GM19099 (cell line): Measurements from ENCODE around the gene TSPY4.
"Not testable (repeated sequence)": the region's sequence is repeated elsewhere in the genome, so short reads cannot be mapped to it uniquely, and the experiment has no call there.

Source experiments
- POLR2A ChIP-seq: IDR thresholded peaks from 3 replicates; pipeline ENCODE4 v1.6.1; 2011; ENCODE audit warnings: low read depth; ENCODE audit not compliant: insufficient read length; ENCODE audit errors: extremely low read depth

The TSPY4 gene, protein sequence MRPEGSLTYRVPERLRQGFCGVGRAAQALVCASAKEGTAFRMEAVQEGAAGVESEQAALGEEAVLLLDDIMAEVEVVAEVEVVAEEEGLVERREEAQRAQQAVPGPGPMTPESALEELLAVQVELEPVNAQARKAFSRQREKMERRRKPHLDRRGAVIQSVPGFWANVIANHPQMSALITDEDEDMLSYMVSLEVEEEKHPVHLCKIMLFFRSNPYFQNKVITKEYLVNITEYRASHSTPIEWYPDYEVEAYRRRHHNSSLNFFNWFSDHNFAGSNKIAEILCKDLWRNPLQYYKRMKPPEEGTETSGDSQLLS

GRCh38 chrY:9337164-9337563 lies at the start of gene TSPY4:
Gene TSPY4 (plus strand): TSS chrY:9337464. CDS start chrY:9337510, 46 bp downstream.
- not testable (repeated sequence) for TF ChIP-seq POLR2A

DNA sequence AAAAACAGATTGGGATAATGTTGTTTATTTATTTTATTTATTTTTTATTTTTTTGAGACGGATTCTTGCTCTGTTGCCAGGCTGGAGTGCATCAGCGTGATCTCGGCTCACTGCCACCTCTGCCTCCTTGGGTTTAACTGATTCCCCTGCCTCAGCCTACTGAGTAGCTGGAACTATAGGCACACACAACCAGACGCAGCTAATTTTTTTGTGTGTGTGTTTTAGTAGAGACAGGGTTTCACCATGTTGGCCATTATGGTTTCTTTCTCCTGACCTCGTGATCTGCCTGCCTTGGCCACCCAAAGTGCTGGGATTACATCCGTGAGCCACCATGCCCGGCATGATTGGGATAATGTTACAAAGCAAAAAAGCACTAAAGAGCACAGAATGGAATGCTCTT lies 16.3 kb upstream of the TSPY4 start:
- no peak for TF ChIP-seq POLR2A

DNA sequence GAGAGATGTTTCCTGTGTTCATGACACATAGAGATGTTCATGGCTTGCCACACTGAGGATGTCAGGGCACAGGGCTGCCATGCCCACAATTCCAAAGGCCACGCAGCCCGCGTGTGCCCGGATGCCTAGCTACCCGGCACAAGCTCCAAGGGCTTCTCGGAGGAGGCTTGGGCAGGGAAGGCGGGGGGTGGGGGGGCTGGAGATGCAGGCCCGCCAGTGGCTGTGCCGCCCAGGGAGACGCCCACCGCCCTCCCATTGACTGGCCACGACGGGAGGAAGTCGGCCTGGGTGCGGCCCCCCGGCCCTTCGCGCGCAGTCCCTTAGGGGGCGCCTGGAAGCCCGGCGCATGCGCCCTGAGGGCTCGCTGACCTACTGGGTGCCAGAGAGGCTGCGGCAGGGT lies 20.2 kb downstream of the TSPY4 start, which contains the start of gene TSPY8:
Gene TSPY8, plus strand, starts transcription at position 301 of the 400 bp plus-strand sequence. Its CDS starts 46 bp downstream, at position 347.
- not testable (repeated sequence) for TF ChIP-seq POLR2A
